Calu3 (cell line): ENCODE data around the gene KRT14. TPM values are rescaled to one million over a fixed set of nuclear protein-coding genes. Genes with fewer than 3 reads are reported as not detected.

ENCODE experiments used
- BruUV-seq: library from RNA; stranded (reverse); fragments of 400-500 nt; replicated peaks from 2 replicates; lab custom pipeline; 2021; lab: Mats Ljungman, UMichigan
- CTCF ChIA-PET: fragments of 300-600 bp; sonication (Branson Sonifier 250); formaldehyde crosslinking; loops from one replicate; lab custom pipeline; 2022; ENCODE audit warnings: antibody characterized with exemption; lab: Charles Lee
- DNase-seq: peaks from one replicate; pipeline ENCODE4 v3.0.0; 2022
- H3K27ac Mint-ChIP-seq: one replicate; pipeline ENCODE4 v1.8.0; 2022; ENCODE audit warnings: mixed read lengths; ENCODE audit not compliant: unreplicated experiment
- H3K27me3 Mint-ChIP-seq: one replicate; pipeline ENCODE4 v1.8.0; 2022; ENCODE audit warnings: mixed read lengths; ENCODE audit not compliant: unreplicated experiment
- H3K36me3 Mint-ChIP-seq: one replicate; pipeline ENCODE4 v1.8.0; 2022; ENCODE audit warnings: mild to moderate bottlenecking, moderate library complexity, mixed read lengths; ENCODE audit not compliant: insufficient read depth, unreplicated experiment
- H3K4me1 Mint-ChIP-seq: one replicate; pipeline ENCODE4 v1.8.0; 2022; ENCODE audit warnings: mild to moderate bottlenecking, low read depth, mixed read lengths; ENCODE audit not compliant: unreplicated experiment
- H3K4me3 Mint-ChIP-seq: one replicate; pipeline ENCODE4 v1.8.0; 2022; ENCODE audit warnings: mild to moderate bottlenecking, low read depth, moderate library complexity, mixed read lengths; ENCODE audit not compliant: unreplicated experiment
- H3K9me3 Mint-ChIP-seq: one replicate; pipeline ENCODE4 v1.8.0; 2022; ENCODE audit warnings: low read depth, mixed read lengths; ENCODE audit not compliant: unreplicated experiment
- intact Hi-C: fragments of 100-400 bp; cut with micrococcal nuclease; formaldehyde crosslinking; loops from one replicate; pipeline ENCODE4 v1.10.0; 2022; ENCODE audit not compliant: unreplicated experiment
- total RNA-seq: library from RNA; stranded (reverse); gene quantifications from 2 replicates; pipeline ENCODE4 v1.2.3, GENCODE V29; 2022
- TF ChIP-seq, protein P1 (sequence below): fragments of 200-600 bp; IDR thresholded peaks from one replicate; pipeline ENCODE4 v1.8.0; 2022; ENCODE audit warnings: antibody characterized with exemption; ENCODE audit not compliant: unreplicated experiment

The KRT14 gene
- total RNA-seq, 1 experiment from 2014 or later: 12.2 TPM

DNA sequence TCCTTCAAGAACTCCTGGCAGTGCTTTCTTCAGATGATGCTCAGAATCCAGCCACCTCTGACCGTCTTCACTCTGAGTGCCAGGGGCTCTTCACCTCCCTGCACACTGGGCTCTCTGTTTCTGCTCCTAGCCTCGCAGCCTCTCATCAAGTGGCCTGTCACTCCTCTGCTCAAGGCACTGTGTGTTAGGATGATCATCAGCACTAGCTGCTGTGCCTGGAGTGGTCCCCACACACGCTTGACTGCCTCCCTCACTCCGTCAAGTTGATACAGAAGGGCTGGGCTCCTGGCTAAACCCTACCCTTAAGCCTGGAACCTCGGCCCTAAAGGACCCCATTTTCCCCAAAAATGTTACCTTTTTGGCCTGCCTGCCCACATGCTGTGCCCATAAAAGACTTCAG lies 30.4 kb downstream of the KRT14 start:
- CTCF ChIA-PET: interaction anchor here (0.6 kb wide), 2 partner anchors 92 to 635 kb away, joined by 3 read pairs; no protein-coding TSS in a partner anchor
- Mint-ChIP-seq H3K27ac (no peak overlapping the region), H3K4me3 (no peak overlapping the region), H3K36me3 (no peaks in the 10 kb centered on the region), H3K9me3 (no peaks in the 10 kb centered on the region), H3K4me1 (peaks cover 43% of the 10 kb centered on the region), H3K27me3 (no peaks in the 10 kb centered on the region)
- intact Hi-C loops: no loop called here
- DNase-seq: no peak
- no TSS peak for BruUV-seq
- TF ChIP-seq, protein P1, sequence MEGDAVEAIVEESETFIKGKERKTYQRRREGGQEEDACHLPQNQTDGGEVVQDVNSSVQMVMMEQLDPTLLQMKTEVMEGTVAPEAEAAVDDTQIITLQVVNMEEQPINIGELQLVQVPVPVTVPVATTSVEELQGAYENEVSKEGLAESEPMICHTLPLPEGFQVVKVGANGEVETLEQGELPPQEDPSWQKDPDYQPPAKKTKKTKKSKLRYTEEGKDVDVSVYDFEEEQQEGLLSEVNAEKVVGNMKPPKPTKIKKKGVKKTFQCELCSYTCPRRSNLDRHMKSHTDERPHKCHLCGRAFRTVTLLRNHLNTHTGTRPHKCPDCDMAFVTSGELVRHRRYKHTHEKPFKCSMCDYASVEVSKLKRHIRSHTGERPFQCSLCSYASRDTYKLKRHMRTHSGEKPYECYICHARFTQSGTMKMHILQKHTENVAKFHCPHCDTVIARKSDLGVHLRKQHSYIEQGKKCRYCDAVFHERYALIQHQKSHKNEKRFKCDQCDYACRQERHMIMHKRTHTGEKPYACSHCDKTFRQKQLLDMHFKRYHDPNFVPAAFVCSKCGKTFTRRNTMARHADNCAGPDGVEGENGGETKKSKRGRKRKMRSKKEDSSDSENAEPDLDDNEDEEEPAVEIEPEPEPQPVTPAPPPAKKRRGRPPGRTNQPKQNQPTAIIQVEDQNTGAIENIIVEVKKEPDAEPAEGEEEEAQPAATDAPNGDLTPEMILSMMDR: no peak

- no peaks in the 10 kb centered on the region for H3K9me3 Mint-ChIP-seq
- TF ChIP-seq, protein P1: no peak
- H3K4me3 Mint-ChIP-seq: no peak overlapping the region
- DNase-seq: peak; percentile 52
- peaks cover 45% of the 10 kb centered on the region for H3K4me1 Mint-ChIP-seq
- CTCF ChIA-PET: interaction anchor here (0.7 to 1.4 kb wide), 9 partner anchors 9 to 110 kb away, joined by 3 to 13 read pairs (median 4); no protein-coding TSS in a partner anchor
- no peaks in the 10 kb centered on the region for H3K27me3 Mint-ChIP-seq
- no peaks in the 10 kb centered on the region for H3K36me3 Mint-ChIP-seq
- intact Hi-C loops: loop anchor here (2.0 kb wide), 1 partner anchor 24 kb away; no protein-coding TSS in a partner anchor
- no TSS peak for BruUV-seq
- no peak overlapping the region for H3K27ac Mint-ChIP-seq
Measured at GRCh38 chr17:41555105-41555887, 31.4 kb downstream of the KRT14 start.

DNA sequence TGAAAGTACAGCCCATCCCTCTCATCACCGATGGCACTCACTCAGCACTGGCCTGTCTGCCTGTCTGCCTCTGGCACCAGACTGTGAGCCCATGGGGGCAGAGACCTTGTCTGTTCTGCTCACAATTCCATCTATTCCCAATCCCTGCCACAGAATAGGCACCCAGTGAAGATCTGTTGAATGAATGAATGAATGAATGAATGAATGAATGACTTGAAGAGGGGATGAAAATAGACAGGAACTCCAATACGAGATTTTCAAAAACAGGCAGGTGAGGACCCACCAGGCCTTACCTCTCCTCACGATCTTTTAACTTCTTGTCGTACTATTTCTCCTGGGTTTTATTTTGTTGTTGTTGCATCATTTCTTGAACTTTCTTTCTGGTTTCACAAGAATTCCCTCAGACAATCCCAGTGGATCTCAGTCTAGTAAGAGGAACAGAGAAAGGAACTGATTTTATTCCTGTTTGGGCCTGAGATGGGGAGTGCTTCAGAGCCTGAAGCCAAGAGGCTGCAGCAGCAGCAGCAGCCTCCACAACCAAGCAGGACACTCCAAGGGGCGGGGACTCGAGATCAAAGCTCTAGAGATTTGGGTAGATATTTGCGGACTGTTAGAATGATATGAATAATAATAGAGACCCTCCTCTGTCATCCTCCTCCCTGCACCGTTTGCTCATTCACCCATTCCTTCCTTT lies 32.6 kb downstream of the KRT14 start:
- intact Hi-C loops: loop anchor here (2.0 kb wide), 1 partner anchor 25 kb away; no protein-coding TSS in a partner anchor
- Mint-ChIP-seq H3K4me3 (no peak overlapping the region), H3K36me3 (peaks cover 4% of the 10 kb centered on the region), H3K27ac (no peak overlapping the region), H3K27me3 (no peaks in the 10 kb centered on the region), H3K4me1 (peaks cover 57% of the 10 kb centered on the region), H3K9me3 (no peaks in the 10 kb centered on the region)
- no peak for DNase-seq
- TF ChIP-seq, protein P1: no peak
- CTCF ChIA-PET: interaction anchor here (1.0 kb wide), 1 partner anchor 33 kb away, joined by 3 read pairs; no protein-coding TSS in a partner anchor
- no TSS peak for BruUV-seq

DNA sequence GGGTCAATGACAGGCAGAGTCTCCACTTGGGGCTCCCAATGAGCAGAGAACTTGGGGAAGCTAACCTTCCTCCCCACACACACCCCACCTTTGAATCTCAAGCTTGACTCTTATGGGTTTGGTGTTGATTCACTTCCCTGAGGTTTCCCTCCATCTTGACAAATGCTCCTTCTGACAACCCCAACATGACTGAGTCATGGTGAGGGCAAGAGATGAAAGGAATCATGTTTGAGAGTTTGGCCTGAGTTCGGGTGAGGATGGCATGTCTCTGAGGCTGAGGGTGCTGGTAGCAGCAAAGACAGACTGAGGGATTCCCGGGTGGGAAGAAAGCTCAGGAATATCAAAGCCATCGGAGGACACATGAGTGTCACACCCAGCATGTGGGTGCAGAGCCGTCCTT lies 33.5 kb downstream of the KRT14 start:
- Mint-ChIP-seq H3K27ac (no peak overlapping the region), H3K36me3 (peaks cover 13% of the 10 kb centered on the region), H3K9me3 (no peaks in the 10 kb centered on the region), H3K4me3 (no peak overlapping the region), H3K4me1 (peaks cover 66% of the 10 kb centered on the region), H3K27me3 (no peaks in the 10 kb centered on the region)
- intact Hi-C loops: no loop called here
- TF ChIP-seq, protein P1: no peak
- DNase-seq: no peak
- CTCF ChIA-PET: interaction anchor here (1.0 to 1.9 kb wide), 4 partner anchors 93 to 112 kb away, joined by 3 to 5 read pairs (median 4); no protein-coding TSS in a partner anchor
- BruUV-seq: no TSS peak
